ENCODE results near the gene FIGNL1. TPM values are rescaled to one million over a fixed set of nuclear protein-coding genes. Genes with fewer than 3 reads are reported as not detected.

FIGNL1 gene
- total RNA-seq, 1 donor from 2014 or later, result 5.5 TPM

DNA sequence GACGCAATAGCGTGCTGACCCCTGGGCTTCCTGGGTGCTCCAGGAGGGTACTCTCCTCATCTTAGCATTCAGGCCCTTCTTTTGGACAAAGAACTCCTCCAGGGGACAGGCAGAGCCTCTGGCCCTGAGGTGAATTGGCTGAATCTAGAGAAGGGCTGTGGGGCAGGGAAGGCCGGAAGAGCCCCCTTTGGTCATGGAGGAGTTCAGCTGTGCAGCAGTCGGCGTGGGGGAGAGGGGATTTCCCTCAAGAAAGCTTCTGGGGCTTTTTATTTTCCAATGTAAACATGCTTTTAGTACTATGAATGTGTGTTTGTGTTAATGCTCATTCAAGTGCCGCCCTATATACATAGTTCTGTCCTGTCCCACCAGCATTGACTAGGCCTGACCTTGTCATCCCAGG lies 38.8 kb downstream of the FIGNL1 start:
- Histone ChIP-seq H3K36me3 (no peaks in the 10 kb centered on the region), H3K27ac (no peak overlapping the region), H3K27me3 (no peaks in the 10 kb centered on the region), H3K4me3 (no peak overlapping the region), H3K4me1 (no peaks in the 10 kb centered on the region), H3K9me3 (no peaks in the 10 kb centered on the region)
- no peak for DNase-seq
- intact Hi-C loops (cut with DNase I), result no loop called here
- TF ChIP-seq, protein P1, sequence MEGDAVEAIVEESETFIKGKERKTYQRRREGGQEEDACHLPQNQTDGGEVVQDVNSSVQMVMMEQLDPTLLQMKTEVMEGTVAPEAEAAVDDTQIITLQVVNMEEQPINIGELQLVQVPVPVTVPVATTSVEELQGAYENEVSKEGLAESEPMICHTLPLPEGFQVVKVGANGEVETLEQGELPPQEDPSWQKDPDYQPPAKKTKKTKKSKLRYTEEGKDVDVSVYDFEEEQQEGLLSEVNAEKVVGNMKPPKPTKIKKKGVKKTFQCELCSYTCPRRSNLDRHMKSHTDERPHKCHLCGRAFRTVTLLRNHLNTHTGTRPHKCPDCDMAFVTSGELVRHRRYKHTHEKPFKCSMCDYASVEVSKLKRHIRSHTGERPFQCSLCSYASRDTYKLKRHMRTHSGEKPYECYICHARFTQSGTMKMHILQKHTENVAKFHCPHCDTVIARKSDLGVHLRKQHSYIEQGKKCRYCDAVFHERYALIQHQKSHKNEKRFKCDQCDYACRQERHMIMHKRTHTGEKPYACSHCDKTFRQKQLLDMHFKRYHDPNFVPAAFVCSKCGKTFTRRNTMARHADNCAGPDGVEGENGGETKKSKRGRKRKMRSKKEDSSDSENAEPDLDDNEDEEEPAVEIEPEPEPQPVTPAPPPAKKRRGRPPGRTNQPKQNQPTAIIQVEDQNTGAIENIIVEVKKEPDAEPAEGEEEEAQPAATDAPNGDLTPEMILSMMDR (IDR thresholded peaks at IDR 0.05), result no peak
- no peak for ATAC-seq

DNA sequence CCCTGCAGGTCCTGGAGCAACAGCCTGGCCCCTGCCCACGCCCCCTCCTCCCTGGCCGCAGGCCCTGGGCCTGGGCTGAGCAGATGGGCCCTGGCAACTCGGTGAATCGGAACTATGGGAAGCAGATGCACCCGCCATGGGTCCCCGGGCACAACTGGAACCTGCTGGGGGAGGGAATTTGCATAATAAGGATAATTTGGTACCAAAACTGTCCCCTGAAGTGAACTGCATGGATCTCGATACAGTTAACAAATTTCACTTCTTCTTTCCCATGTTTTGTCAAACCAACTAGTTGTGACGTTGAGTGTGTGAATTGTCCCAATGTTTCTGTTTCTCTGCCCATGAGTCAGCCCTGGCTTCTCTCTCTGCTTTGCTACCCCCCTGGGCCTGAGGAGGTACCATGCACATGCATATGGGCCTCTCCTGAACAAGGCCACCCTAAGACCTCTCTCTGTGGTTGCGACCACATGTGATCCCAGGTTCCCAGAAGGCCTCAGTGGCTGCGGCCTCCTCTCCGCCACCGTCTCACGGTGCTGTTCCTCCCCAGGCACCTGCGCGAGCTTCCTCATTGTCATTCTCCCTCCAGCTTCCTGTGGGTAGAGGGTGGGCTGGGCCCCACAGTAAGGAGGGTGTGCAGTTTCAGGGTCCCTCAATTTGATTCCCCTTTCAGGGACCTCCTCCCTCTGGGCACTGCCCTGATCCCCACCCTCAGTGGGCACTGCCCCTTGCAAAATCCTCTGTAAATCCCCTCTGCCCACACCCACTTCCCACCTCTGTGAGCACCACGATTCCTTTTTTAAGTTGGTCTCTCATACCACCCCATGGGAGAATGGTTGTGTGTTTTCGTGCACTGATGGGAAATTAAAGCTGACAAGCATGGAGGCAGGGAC lies 40.0 kb downstream of the FIGNL1 start:
- peak; percentile 36 for ATAC-seq
- no peak for DNase-seq
- intact Hi-C loops (cut with DNase I), result no loop called here
- no peaks in the 10 kb centered on the region for H3K4me1 ChIP-seq
- no peak overlapping the region for H3K27ac ChIP-seq
- no peaks in the 10 kb centered on the region for H3K27me3 ChIP-seq
- no peaks in the 10 kb centered on the region for H3K9me3 ChIP-seq
- TF ChIP-seq, protein P1 (IDR thresholded peaks at IDR 0.05), result no peak
- no peak overlapping the region for H3K4me3 ChIP-seq
- no peaks in the 10 kb centered on the region for H3K36me3 ChIP-seq

DNA sequence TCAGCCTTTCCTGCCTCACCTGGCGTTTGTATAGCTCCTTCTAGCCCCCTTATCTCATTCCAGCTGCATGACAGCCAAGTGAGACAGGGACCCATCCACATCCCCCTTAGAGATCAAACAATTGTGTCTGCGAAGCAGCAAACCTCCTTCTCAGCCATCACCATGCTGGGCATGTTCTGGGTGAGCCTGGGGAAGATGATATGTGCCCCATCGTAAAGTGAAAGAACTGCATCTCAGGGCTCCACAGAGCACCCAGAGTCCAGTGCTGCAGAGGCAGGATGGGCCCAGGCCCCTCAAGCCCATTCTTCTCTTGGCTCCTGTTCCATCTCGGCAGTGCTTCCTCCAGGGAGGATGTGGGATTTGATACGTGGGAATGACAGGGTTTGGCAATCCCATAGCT lies 43.2 kb downstream of the FIGNL1 start:
- Histone ChIP-seq H3K4me1 (no peaks in the 10 kb centered on the region), H3K36me3 (no peaks in the 10 kb centered on the region), H3K27ac (no peak overlapping the region), H3K9me3 (no peaks in the 10 kb centered on the region), H3K27me3 (peaks cover 11% of the 10 kb centered on the region), H3K4me3 (no peak overlapping the region)
- DNase-seq (no peak), ATAC-seq (no peak)
- TF ChIP-seq, protein P1 (IDR thresholded peaks at IDR 0.05), result no peak
- intact Hi-C loops (cut with DNase I), result no loop called here

DNA sequence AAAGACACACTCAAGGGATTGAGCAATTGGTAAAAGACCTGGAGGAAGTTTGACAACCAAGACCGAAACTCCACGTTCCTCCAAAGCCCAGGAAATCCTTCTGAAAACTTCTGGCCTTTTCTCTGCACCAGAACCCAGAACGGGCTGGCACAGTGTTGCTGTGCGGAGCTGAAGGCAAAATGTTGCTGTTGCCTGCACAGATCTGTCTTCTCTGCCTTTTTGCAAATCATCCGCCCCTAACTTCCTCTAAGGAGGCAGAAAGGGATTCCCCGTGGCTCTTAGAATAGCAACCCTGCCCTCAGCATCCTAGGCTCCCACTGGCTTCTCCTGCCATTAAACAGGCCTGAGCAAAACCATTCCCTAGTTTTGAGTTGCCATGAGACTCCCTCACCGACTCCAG lies 44.9 kb downstream of the FIGNL1 start:
- DNase-seq (no peak), ATAC-seq (no peak)
- H3K27ac ChIP-seq, result no peak overlapping the region
- H3K9me3 ChIP-seq, result no peaks in the 10 kb centered on the region
- H3K4me3 ChIP-seq, result no peak overlapping the region
- no peaks in the 10 kb centered on the region for H3K36me3 ChIP-seq
- peaks cover 14% of the 10 kb centered on the region for H3K27me3 ChIP-seq
- TF ChIP-seq, protein P1 (IDR thresholded peaks at IDR 0.05), result no peak
- H3K4me1 ChIP-seq, result no peaks in the 10 kb centered on the region
- intact Hi-C loops (cut with DNase I), result no loop called here

DNA sequence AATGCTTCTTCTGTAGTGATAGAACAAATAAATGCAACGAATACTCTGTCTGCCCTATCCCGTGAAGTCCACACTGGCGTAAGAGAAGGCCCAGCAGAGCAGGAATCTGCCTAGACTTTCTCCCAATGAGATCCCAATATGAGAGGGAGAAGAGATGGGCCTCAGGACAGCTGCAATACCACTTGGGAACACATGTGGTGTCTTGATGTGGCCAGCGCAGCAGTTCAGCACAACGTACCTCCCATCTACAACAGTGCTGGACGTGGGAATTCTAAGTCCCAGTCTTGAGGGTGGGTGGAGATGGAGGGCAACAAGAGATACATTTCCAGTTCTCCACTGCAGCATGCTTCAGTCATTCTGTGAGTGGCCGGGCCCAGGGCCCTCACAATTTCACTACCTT lies 45.8 kb downstream of the FIGNL1 start:
- intact Hi-C loops (cut with DNase I), result no loop called here
- Histone ChIP-seq H3K4me1 (no peaks in the 10 kb centered on the region), H3K9me3 (no peaks in the 10 kb centered on the region), H3K27me3 (peaks cover 17% of the 10 kb centered on the region), H3K4me3 (no peak overlapping the region), H3K36me3 (no peaks in the 10 kb centered on the region), H3K27ac (no peak overlapping the region)
- TF ChIP-seq, protein P1 (IDR thresholded peaks at IDR 0.05), result no peak
- no peak for DNase-seq
- no peak for ATAC-seq
